Loucy (cell line): Measurements from ENCODE around the gene MARCHF9.

Experiments
- H2AFZ ChIP-seq: fragments of 200-600 bp; sonication (generic); 2 replicates; pipeline ENCODE4 v1.6.0; 2016; ENCODE audit warnings: antibody characterized with exemption, mild to moderate bottlenecking, low read length, moderate library complexity
- H3F3A ChIP-seq: fragments of 200-600 bp; 2 replicates; pipeline ENCODE4 v1.6.0; 2016; ENCODE audit warnings: antibody characterized with exemption, low read depth, mild to moderate bottlenecking
- H3K27me3 ChIP-seq: fragments of 200-600 bp; sonication (generic); 2 replicates; pipeline ENCODE4 v1.6.1; 2014; ENCODE audit warnings: low read length, mild to moderate bottlenecking; ENCODE audit not compliant: insufficient read depth, poor library complexity, severe bottlenecking
- H3K36me3 ChIP-seq: fragments of 200-600 bp; sonication (generic); 2 replicates; pipeline ENCODE4 v1.6.1; 2016; ENCODE audit warnings: low read length; ENCODE audit not compliant: insufficient read depth
- H3K4me1 ChIP-seq: fragments of 200-600 bp; sonication (generic); 2 replicates; pipeline ENCODE4 v1.5.1; 2014; ENCODE audit warnings: low read length, mild to moderate bottlenecking; ENCODE audit not compliant: insufficient read depth, poor library complexity, severe bottlenecking
- H3K4me2 ChIP-seq: fragments of 200-600 bp; sonication (generic); 2 replicates; pipeline ENCODE4 v1.6.0; 2014; ENCODE audit warnings: antibody characterized with exemption, low read length, low read depth, mild to moderate bottlenecking; ENCODE audit not compliant: poor library complexity, severe bottlenecking
- H3K4me3 ChIP-seq: fragments of 200-600 bp; sonication (generic); 2 replicates; pipeline ENCODE4 v1.5.1; 2014; ENCODE audit warnings: low read length, mild to moderate bottlenecking, mixed read lengths; ENCODE audit not compliant: poor library complexity, severe bottlenecking
- H3K79me2 ChIP-seq: fragments of 200-600 bp; sonication (generic); 2 replicates; pipeline ENCODE4 v1.6.1; 2014; ENCODE audit warnings: low read length; ENCODE audit not compliant: insufficient read depth
- H3K9ac ChIP-seq: fragments of 200-600 bp; sonication (generic); 2 replicates; pipeline ENCODE4 v1.6.0; 2014; ENCODE audit warnings: mild to moderate bottlenecking, low read depth, low read length, moderate library complexity; ENCODE audit not compliant: poor library complexity, severe bottlenecking
- H3K9me2 ChIP-seq: fragments of 200-600 bp; sonication (generic); replicated peaks from 2 replicates; pipeline ENCODE4 v1.6.1; 2016; ENCODE audit warnings: low read depth, low read length, mixed read lengths
- H3K9me3 ChIP-seq: fragments of 200-600 bp; sonication (generic); 2 replicates; pipeline ENCODE4 v1.6.1; 2014; ENCODE audit warnings: mild to moderate bottlenecking, antibody characterized with exemption, low read length, low read depth; ENCODE audit not compliant: insufficient read depth
- H4K20me1 ChIP-seq: fragments of 200-600 bp; sonication (generic); 2 replicates; pipeline ENCODE4 v1.6.0; 2014; ENCODE audit warnings: antibody characterized with exemption, low read length, mild to moderate bottlenecking; ENCODE audit not compliant: insufficient read depth, poor library complexity, severe bottlenecking
- EZH2phosphoT487 ChIP-seq: fragments of 200-600 bp; IDR thresholded peaks from 2 replicates; pipeline ENCODE4 v1.6.1; 2018; ENCODE audit warnings: antibody characterized with exemption, mild to moderate bottlenecking, moderate library complexity, borderline replicate concordance
- TF ChIP-seq, protein P1 (sequence below): fragments of 200-600 bp; sonication (generic); conservative IDR thresholded peaks from 2 replicates; pipeline ENCODE4 v1.5.1; 2014; ENCODE audit warnings: mild to moderate bottlenecking, antibody characterized with exemption, low read length

MARCHF9 gene

DNA sequence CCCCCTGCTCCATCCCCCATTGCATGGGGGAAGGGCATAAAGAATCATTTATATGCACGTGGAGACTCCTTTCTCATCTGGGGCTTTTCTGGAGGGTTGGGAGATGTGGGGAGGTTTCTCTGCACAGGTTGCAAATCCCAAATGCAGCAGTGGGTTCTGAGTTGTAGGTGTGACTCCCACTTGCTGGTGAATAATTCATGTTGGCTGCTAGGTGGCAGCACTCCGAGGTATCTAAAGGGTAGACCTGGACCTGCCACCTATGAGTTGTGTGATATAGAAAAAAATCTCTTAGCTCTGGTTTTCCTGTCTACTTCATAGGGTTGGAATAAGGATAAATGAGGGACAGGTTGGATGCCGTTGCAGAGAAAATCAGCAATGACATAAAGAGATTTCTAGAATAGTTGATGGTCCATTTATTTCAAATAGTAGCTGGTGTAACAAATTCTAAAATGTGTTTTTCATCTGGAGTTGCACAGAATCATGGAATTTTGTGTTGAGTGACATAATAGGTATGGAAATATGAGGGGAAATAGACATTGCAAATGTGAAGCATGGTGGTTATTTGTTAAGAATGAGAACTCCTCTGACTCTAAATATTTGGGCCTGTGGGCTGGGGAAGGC, 4.6 kb downstream of the MARCHF9 start:
- Histone ChIP-seq H3K9ac (no peak overlapping the region), H3K36me3 (no peaks in the 10 kb centered on the region; the same call in 1 of the 2 replicates), H3K9me3 (no peaks in the 10 kb centered on the region), H3K79me2 (peaks cover 14% of the 10 kb centered on the region), H3F3A (no peaks in the 10 kb centered on the region), H2AFZ (no peak overlapping the region), H3K4me2 (no peak overlapping the region), H3K27me3 (no peaks in the 10 kb centered on the region), H3K9me2 (no peaks in the 10 kb centered on the region), H3K4me3 (no peak overlapping the region), H3K4me1 (peaks cover 9% of the 10 kb centered on the region), H4K20me1 (peaks cover 20% of the 10 kb centered on the region)
- TF ChIP-seq, protein P1, sequence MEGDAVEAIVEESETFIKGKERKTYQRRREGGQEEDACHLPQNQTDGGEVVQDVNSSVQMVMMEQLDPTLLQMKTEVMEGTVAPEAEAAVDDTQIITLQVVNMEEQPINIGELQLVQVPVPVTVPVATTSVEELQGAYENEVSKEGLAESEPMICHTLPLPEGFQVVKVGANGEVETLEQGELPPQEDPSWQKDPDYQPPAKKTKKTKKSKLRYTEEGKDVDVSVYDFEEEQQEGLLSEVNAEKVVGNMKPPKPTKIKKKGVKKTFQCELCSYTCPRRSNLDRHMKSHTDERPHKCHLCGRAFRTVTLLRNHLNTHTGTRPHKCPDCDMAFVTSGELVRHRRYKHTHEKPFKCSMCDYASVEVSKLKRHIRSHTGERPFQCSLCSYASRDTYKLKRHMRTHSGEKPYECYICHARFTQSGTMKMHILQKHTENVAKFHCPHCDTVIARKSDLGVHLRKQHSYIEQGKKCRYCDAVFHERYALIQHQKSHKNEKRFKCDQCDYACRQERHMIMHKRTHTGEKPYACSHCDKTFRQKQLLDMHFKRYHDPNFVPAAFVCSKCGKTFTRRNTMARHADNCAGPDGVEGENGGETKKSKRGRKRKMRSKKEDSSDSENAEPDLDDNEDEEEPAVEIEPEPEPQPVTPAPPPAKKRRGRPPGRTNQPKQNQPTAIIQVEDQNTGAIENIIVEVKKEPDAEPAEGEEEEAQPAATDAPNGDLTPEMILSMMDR = peak; percentile 73
- no peak for TF ChIP-seq EZH2phosphoT487

DNA sequence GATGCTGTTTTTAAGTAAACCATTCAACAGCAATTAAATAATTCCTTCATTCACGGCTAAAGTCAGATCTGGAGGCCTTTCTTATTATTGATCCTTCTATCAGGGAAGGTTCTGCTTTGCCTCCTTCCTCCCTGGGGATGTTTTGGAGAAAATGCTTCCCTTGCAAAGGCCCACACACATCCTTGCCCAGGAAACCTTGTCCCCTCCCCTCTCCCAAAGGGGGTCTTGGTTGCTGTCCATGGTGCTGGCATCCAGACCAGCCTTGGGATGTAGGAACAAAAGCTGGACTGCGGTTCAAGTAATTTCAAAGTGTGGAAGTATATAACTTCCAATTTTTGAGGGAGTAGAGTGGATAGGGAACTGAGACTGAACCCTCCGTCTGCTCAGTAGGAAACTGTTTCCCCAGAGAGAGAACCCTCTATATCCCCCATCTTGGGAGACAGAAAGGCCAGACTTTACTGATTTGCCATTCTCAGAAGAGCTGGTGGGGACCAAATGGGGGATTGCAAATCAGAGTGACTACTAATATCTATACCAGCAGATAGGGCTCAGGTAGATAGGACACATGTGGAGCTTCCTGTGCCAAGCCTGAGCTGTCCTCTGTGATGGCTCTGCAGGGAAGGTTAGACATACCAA, 5.6 kb downstream of the MARCHF9 start:
- Histone ChIP-seq H4K20me1 (peaks cover 20% of the 10 kb centered on the region), H3K9ac (no peak overlapping the region), H3F3A (no peaks in the 10 kb centered on the region), H3K9me3 (no peaks in the 10 kb centered on the region), H3K9me2 (no peaks in the 10 kb centered on the region), H3K36me3 (no peaks in the 10 kb centered on the region; the same call in 1 of the 2 replicates), H3K4me2 (no peak overlapping the region), H3K27me3 (no peaks in the 10 kb centered on the region), H2AFZ (no peak overlapping the region), H3K4me1 (peaks cover 8% of the 10 kb centered on the region), H3K79me2 (peaks cover 14% of the 10 kb centered on the region), H3K4me3 (no peak overlapping the region)
- no peak for TF ChIP-seq EZH2phosphoT487
- TF ChIP-seq, protein P1 = no peak

DNA sequence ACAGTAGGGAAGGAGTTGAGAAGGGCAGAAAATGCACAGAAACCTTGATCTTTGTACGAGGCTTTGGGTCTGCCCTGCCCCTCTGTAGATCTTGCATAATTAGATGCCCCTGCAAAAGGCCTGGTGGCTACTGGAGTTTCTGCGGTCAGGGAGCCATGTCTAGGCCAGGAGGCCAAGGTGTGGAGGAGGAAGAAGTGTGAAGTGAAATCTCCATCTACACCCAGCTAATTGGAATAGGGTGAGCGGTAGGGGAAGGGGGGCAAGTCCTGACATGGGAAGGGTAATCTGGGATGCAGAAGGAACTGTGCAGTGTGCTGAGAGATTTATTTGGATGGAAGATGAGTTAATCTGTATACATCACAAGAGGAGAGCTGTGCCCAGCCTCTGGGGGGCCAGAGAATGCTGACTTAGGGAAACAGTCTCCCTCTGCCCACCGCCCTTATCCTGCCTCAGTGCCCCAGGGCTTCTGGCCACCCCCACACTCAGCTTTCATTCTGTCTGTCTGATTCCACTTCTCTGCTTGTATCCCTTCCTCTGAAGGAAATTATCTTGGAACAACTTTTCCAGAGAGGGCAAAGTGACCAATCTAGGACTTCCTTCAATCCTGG, 6.6 kb downstream of the MARCHF9 start:
- no peak overlapping the region for H3K9ac ChIP-seq
- no peak overlapping the region for H3K4me3 ChIP-seq
- no peak for TF ChIP-seq EZH2phosphoT487
- TF ChIP-seq, protein P1 = no peak
- no peak overlapping the region for H3K4me2 ChIP-seq
- no peaks in the 10 kb centered on the region; the same call in 1 of the 2 replicates for H3K36me3 ChIP-seq
- H4K20me1 ChIP-seq = peaks cover 14% of the 10 kb centered on the region
- no peaks in the 10 kb centered on the region for H3K9me3 ChIP-seq
- H3F3A ChIP-seq = no peaks in the 10 kb centered on the region
- H3K4me1 ChIP-seq = peaks cover 2% of the 10 kb centered on the region
- H3K27me3 ChIP-seq = no peaks in the 10 kb centered on the region
- H2AFZ ChIP-seq = no peak overlapping the region
- H3K79me2 ChIP-seq = peaks cover 5% of the 10 kb centered on the region; the same call in 1 of the 2 replicates
- H3K9me2 ChIP-seq = no peaks in the 10 kb centered on the region
